ENCODE data around the gene LRRC56.
A peak's percentile ranks its signal among the peaks of the same experiment; 100 is the strongest.

The LRRC56 gene

DNA sequence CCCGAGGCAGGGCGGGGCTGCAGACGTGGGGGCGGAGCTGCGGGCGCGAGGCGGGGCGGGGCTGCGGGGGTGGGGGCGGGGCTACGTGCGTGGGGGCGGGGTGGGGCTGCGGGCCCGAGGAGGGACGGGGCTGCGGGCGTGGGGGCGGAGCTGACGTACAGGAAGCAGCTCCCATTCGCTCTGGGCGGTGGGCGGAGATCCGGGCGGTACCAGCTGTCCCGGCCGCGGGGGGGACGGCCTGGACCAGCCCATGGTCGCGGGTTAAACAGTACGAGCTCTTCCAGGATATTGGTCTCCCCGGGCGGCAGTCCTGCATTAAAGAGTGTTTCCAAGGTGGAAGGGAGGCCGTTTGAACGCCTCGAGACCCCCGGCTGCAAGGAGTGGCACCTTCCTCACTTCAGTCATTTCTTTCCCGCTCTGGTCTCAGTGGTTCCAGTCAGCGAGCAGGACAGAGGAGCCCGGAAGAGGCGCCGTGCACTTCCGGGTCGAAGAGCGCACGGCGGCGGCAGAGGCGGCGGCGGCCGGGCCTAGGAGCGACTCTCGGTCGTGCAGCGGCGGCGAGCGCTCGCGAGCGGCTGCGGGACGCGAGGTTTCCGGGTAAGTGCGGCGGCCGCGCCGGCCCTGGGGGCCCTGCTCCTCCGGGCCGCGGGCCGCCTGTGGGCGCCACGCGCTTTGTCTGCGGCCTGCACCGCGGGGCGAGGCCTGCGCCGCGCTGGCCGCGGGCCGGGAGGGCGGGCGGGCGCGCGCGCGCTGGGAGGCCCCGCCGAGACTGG lies 38.9 kb downstream of the LRRC56 start, which contains the start of gene PHRF1:
TSS of gene PHRF1 (plus strand) at position 475 of the 773 bp plus-strand sequence. CDS start 5,043 bp downstream, outside the sequence.
- DNase-seq (ENCODE audit: low read depth), result peak; percentile 95

DNA sequence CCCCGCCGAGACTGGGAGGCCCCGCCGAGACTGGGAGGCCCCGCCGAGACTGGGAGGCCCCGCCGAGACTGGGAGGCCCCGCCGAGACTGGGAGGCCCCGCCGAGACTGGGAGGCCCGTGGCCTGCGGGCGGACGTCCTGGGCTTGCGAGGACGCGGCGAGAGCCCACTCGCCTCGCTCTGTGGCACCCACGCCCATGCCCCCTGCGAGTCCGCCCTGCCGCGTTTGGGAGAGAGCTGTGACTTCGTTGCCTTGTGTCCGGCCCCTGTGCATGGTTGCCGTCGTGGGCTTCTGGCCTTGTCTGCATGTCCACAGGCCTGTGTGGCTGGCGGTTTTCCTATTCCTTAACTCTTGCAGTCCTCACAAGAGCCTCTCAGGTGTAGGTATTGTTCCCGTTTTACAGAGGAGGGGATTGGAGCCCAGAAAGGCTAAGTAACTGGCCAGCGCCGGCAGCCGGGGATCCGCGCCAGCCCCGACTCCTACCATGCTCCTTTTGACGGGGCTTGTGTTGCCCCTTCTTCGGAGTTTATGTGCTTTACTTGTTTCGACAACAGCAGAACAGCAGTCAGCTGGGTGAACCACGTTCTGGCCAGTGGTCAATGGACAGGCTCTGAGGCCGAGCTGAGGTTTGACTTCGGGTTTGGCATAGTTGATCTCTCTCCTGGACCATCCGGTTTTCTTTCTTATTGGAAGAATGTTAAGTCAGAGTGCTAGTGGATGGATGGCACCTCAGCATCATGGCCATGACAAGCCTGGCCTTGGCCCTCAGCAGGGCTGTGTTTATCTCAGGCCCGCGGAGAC lies 39.7 kb downstream of the LRRC56 start:
- DNase-seq (ENCODE audit: low read depth), result no peak

- DNase-seq (ENCODE audit: low read depth), result no peak
Observed at GRCh38 chr11:577611-577894, 40.2 kb downstream of the LRRC56 start.

DNA sequence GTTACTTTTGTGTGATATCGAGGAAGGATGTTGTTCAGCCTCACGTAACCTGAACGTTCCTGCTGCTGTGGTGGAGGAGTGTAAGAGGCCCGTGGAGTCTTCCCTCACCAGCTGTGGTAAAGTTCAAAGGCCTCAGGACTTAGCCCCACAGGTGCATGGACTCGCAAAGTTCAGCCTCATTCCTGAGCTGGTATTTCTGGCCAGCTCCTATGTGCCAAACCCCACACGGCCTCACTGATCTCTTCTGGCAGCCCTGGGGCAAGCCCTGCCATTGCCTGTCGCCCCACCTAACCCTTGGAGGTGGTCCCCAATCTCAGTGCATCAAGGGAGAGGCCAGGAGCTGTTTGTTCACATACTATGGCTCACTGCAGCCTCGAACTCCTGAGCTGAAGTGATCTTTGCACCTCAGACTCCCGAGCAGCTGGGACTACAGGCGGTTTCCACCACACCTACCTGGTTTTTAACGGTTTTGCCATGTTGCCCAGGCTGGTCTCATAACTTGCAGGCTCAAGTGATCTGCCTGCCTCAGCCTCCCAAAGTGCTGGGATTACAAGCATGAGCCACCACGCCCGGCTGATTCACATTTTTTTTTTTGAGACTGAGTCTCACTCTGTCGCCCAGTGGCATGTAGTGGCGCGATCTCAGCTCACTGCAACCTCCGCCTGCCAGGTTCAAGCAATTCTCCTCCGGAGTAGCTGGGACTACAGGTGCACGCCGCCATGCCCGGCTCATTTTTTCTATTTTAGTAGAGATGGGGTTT lies 41.1 kb downstream of the LRRC56 start:
- no peak for DNase-seq (ENCODE audit: low read depth)

DNA sequence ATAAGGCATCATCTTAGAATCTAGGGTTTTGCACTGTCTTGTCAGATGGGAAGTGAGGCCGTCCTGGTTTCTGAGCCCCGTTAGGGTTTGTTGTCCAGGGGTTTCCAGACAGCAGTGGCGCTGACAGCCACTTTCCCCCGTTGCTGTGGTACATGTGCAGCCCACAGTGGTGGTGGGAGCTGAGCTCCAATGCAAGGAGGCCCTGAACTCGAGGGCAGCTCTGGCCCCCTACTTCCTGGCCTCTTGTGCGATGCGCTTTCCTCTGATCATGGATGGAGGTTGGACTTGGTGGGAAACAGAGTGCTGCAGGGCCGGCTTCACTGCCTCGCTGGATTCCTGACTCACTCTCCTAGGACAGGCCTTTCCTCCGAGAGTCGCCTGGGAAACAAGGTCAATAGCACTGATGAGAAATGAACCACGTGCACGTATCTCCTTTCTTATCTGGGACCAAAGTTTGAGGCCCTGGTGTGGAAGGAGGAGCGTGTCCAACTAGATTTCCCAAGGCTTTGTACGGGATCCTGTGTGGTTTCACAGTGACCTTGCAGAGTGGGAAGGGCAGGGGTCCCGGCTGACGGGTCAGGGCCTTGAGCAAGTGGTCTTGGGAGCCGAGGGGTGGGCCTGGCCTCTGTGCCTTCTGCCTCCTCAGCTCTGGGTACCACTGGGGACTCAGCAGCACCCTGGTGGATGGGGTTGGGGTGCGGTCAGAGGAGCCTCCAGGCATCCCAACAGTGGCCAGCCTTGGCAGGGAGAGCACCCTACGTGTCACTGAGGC lies 42.7 kb downstream of the LRRC56 start:
- DNase-seq (ENCODE audit: low read depth), result no peak

- DNase-seq (ENCODE audit: low read depth), result no peak
Observed at GRCh38 chr11:581342-581741, 44.0 kb downstream of the LRRC56 start.

DNA sequence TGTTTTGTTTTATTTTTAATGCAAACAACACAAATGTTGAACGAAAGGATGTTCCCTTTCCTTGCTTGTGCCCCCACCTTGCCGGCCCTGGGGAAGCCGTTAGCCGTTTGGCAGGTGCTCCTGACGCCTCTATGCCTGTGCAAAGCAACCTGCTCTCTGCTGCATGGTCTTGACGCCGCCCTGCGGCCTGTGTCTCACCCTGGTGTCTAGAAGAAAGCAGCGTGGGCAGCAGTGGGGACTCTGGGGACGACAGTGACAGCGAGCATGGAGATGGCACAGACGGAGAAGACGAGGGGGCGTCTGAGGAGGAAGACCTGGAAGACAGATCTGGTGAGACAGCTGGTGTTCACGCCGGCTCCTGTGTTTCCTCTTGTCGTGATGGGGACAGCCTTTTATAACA lies 44.4 kb downstream of the LRRC56 start:
- DNase-seq (ENCODE audit: low read depth), result no peak

GRCh38 chr11:584287-584686 lies 47.0 kb downstream of the LRRC56 start:
- no peak for DNase-seq (ENCODE audit: low read depth)

- DNase-seq (ENCODE audit: low read depth), result no peak
Observed at GRCh38 chr11:586376-587316, 49.3 kb downstream of the LRRC56 start.

GRCh38 chr11:587546-587945 lies 50.2 kb downstream of the LRRC56 start:
- no peak for DNase-seq (ENCODE audit: low read depth)

DNA sequence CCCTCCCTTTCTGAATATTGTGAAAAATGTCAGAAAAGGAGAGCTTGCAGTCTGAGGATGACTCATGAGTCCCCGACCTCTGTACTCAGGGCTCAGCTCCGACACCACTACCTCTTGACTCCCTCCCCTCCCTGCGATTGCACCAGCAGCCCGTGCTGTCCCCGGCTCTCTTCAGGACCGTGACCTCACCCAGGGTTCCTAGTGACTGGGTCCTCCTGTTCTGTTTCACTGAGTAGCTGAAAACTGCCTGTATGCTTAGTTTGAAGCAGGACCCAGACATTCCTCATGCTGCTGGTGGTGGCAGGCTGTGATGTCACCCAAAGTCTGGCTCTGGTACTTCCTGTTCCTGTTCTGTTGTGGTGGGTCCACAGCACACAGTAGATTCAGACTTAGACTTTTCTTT lies 50.7 kb downstream of the LRRC56 start:
- peak; percentile 68 for DNase-seq (ENCODE audit: low read depth)

- no peak for DNase-seq (ENCODE audit: low read depth)
Observed at GRCh38 chr11:589798-590197, 52.5 kb downstream of the LRRC56 start.

- DNase-seq (ENCODE audit: low read depth), result no peak
Observed at GRCh38 chr11:590997-591396, 53.7 kb downstream of the LRRC56 start.

DNA sequence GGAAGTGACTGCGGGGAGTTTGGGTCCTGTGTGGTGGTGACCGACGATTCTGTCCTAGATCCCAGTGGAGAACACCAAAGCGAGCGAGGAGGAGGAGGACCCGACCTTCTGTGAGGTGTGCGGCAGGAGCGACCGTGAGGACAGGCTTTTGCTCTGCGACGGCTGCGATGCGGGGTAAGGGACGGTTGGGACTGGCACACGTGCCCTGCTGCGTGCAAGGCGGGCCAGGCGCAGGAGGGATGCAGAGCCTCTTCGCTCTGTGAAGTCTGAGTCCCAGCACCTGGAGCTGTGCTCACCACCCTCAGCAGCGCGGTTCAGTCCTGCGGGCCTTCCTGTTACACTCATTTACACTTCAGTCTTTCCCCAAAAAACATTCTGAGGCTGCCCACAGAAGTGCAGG lies 55.2 kb downstream of the LRRC56 start:
- no peak for DNase-seq (ENCODE audit: low read depth)

DNA sequence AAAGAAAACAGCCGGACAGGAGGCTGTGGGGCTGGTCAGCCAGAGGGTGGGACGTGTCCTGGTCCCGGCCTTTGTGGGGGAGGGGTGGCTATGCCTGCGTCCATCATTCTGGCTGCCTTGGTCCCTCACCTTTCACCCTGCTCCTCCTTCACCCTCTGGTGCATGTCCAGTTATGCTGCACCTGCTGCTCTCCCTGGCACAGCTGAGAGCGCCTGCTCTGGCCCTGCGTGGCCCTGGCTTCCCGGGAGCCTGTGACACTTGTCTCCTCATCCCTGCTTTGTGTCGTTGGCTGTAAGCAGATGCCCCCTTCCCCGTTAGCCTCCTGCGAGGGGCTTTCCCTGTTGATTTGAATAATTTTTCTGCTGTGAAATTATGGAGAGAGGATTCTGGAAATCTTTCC lies 55.6 kb downstream of the LRRC56 start:
- no peak for DNase-seq (ENCODE audit: low read depth)

DNA sequence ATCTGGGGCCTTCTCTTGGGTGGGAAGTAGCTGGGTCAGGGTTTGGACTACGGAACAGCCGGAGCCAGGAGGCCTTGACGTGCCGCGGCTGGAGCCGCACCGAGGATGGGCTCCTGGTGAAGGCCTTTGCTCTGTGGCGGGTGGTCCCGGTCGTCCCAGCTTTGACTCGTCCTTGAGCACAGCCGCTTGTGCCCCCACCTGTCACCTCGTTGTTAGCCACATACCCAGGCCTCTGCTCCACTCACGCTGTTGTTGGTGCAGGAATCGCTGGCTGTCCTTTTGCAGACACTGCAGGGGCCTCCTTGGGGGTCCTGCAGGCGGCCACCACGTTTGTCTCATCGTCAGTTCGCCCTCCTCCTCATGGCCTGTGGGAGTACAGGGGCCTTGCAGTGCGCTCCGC lies 56.0 kb downstream of the LRRC56 start:
- no peak for DNase-seq (ENCODE audit: low read depth)

- no peak for DNase-seq (ENCODE audit: low read depth)
Observed at GRCh38 chr11:595400-595799, 58.1 kb downstream of the LRRC56 start.

DNA sequence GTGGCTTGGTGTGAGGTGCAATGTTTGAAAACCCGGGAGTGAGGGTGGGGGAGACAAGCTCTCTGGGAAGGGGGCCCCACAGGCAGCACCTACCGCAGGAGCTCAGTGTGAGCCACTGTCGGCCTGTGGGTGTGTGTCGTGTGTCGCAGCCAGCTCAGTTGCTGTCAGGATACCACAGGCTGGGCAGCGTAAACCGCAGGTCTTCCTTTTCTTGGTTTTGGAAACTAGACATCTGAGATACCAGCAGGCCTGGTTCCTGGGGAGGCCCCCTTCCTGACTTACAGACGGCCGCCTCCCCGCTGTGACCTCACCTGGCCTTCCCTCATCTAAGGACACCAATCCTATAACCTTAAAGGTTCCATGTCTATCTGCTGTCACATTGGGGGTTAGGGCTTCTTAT lies 59.0 kb downstream of the LRRC56 start:
- no peak for DNase-seq (ENCODE audit: low read depth)

DNA sequence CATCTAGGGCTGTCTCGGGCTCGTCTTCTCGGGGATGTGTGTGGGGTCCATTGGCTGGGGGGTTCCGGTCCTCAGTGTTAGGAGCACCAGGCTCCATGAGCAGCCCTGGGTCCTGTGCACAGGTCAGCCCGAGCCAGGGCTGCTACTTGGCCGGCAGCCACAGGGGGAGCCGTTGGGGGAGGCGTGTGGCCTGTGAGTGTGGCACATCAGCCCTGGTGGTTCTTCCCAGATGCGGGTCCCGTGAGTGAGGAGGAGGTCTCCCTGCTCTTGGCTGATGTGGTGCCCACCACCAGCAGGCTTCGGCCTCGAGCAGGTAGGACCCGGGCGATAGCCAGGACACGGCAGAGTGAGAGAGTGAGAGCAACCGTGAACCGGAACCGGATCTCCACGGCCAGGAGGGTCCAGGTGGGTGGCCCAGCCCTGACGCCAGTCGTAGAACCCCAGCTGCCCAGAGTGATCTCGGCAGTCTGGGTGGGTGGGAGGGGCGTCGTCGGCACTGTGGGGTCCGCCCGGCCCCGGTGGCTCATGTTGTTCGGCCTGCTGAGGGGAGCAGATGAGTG lies 59.9 kb downstream of the LRRC56 start:
- DNase-seq (ENCODE audit: low read depth), result no peak

DNA sequence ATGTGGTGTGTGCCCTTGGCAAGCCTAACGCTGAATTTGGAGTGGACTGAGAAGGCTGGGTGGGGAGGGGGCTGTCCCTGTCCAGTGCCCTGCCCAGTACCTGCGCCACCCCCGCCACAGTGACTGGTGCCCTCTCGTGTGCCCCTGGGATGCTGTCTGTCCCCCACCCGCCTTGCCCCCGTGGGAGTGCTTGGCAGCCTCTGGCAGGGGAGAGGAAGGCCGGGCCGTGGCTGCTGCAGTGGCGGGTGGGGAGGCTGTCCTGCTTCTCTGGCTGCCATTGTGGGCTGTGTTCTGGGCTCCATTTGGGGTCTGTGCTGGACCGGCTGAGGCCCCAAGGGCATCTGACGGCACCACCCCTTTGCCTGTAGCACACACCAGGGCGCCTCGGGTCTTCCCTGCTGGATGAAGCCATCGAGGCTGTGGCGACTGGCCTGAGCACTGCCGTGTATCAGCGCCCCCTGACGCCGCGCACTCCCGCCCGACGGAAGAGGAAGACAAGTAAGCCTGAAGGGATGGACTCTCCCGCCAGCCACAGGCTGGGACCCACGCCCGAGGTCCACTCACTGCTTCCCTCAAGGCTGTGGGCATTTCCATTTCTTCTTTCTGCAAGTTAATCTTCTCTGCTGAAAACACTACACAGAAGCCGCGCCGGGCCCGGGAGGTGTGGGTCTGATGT lies 60.8 kb downstream of the LRRC56 start:
- DNase-seq (ENCODE audit: low read depth), result no peak
